Mucosa of rectum (tissue), 2 donors: ENCODE results near the gene CREB5.

Experiments
- H3K27ac ChIP-seq, 2 donors: one replicate each; pipeline ENCODE4 v1.7.0; 2013; ENCODE audit warnings: inconsistent platforms in 2 of 2, low read depth in 2 of 2, low read length in 2 of 2
- H3K27me3 ChIP-seq, 2 donors: one replicate each; pipeline ENCODE4 v1.7.0; 2013; ENCODE audit warnings: low read length in 2 of 2; ENCODE audit not compliant: control insufficient read depth in 2 of 2, insufficient read depth in 2 of 2
- H3K36me3 ChIP-seq, 2 donors: one replicate each; pipeline ENCODE4 v1.7.0; 2013; ENCODE audit warnings: low read length in 2 of 2; ENCODE audit not compliant: control insufficient read depth in 2 of 2, insufficient read depth in 2 of 2
- H3K4me1 ChIP-seq, 2 donors: one replicate each; pipeline ENCODE4 v1.7.0; 2013; ENCODE audit warnings: low read length in 2 of 2, mild to moderate bottlenecking in 1 of 2; ENCODE audit not compliant: control insufficient read depth in 2 of 2, insufficient read depth in 2 of 2
- H3K4me3 ChIP-seq, 2 donors: one replicate each; pipeline ENCODE4 v1.7.0; 2013; ENCODE audit warnings: low read length in 2 of 2
- H3K9ac ChIP-seq, 2 donors: one replicate each; pipeline ENCODE4 v1.7.0; 2013; ENCODE audit warnings: low read length in 2 of 2, low read depth in 1 of 2, mild to moderate bottlenecking in 1 of 2
- H3K9me3 ChIP-seq, 2 donors: one replicate each; pipeline ENCODE4 v1.7.0; 2013; ENCODE audit warnings: low read length in 2 of 2; ENCODE audit not compliant: control insufficient read depth in 2 of 2
- donor health status: healthy.
- donor health status: Normal muscosa, but diverticular disease.

The CREB5 gene

DNA sequence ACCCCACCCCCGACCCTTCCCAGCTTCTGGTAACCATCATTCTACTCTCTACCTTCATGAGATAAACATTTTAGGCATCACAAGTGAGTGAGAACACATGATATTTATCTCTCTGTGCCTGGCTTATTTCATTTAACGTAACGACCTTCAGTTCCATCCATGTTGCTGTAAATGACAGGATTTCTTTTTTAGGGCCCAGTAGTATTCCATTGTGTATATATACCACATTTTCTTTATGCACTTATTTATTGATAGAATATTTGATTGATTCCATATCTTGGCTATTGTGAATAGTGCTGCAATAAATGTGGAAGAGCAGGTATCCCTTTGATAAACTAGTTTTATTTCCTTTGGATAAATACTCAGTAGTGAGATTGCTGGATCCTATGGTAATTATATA is 112.7 kb downstream of the CREB5 start:
- H3K9ac ChIP-seq, result no peak overlapping the region
- no peaks in the 10 kb centered on the region for H3K36me3 ChIP-seq
- no peaks in the 10 kb centered on the region for H3K4me1 ChIP-seq
- H3K4me3 ChIP-seq, result no peak overlapping the region
- no peak overlapping the region for H3K27ac ChIP-seq
- peaks cover 0 to 3% of the 10 kb centered on the region in 2 donors for H3K27me3 ChIP-seq
- no peaks in the 10 kb centered on the region for H3K9me3 ChIP-seq

- no peaks in the 10 kb centered on the region for H3K36me3 ChIP-seq
- H3K4me3 ChIP-seq, result no peak overlapping the region
- H3K27me3 ChIP-seq, result no peaks in the 10 kb centered on the region
- H3K4me1 ChIP-seq, result peaks cover 0 to 3% of the 10 kb centered on the region in 2 donors
- no peak overlapping the region for H3K27ac ChIP-seq
- no peak overlapping the region for H3K9ac ChIP-seq
- no peaks in the 10 kb centered on the region for H3K9me3 ChIP-seq
These were observed 116.6 kb downstream of the CREB5 start for GRCh38 chr7:28528899-28529298.

DNA sequence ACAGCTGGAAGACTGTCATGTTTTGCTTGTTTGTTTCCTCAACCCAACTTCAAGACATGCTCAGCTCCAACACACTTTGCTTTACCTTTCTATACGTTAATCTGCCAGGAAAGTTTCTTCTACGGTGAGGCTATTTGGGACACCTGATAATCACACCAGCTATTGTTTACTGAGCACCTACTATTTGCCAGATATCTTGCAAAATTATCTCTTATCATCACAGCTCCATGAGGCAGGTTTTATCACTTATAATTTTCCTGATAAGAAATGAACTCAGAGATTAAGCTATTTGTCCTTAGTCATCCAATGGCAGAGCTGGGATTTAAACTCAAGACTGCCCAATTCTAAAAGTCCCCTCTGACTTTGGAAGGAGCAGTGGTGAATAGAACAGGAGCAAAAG is 117.4 kb downstream of the CREB5 start:
- no peaks in the 10 kb centered on the region for H3K9me3 ChIP-seq
- no peak overlapping the region for H3K9ac ChIP-seq
- H3K4me3 ChIP-seq, result no peak overlapping the region
- no peaks in the 10 kb centered on the region for H3K27me3 ChIP-seq
- H3K4me1 ChIP-seq, result peaks cover 0 to 3% of the 10 kb centered on the region in 2 donors
- H3K27ac ChIP-seq, result no peak overlapping the region
- no peaks in the 10 kb centered on the region for H3K36me3 ChIP-seq

DNA sequence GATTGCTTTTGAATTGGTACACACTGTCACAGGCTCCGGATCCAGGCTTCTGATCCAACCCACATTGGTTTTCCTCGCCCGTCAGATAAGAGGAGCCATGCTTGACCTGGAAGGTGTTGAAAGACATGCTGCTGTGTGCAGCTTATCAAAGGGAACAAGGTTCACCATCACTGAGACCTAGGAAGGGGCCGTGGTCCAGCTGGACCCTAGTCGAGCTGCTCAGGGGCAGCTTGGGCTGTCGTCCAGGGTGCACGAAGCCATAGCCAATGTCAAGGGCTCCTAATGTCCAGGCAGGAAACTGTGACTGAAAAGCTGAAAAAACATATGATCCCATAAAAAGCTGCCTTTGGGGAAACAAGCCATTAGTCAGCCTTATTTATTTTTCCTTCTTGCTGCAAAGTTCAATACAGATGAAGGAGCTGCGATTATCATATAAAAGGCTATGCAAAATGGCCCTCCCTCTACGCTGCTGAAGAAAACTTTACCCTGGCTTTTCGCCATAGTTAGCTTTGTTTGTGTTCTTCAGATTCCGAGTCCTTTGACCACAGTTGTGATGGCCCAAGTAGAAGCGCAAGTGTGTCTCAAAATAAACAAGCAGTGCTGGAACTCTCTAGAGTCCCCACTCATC is 118.0 kb downstream of the CREB5 start:
- Histone ChIP-seq H3K4me3 (no peak overlapping the region), H3K36me3 (no peaks in the 10 kb centered on the region), H3K27me3 (no peaks in the 10 kb centered on the region), H3K9me3 (no peaks in the 10 kb centered on the region), H3K27ac (no peak overlapping the region), H3K9ac (no peak overlapping the region), H3K4me1 (peaks cover 0 to 3% of the 10 kb centered on the region in 2 donors)

GRCh38 chr7:28530803-28531175 is 118.5 kb downstream of the CREB5 start:
- no peaks in the 10 kb centered on the region for H3K36me3 ChIP-seq
- no peak overlapping the region for H3K4me3 ChIP-seq
- peaks cover 0 to 3% of the 10 kb centered on the region in 2 donors for H3K4me1 ChIP-seq
- H3K27ac ChIP-seq, result no peak overlapping the region
- peaks cover 0 to 3% of the 10 kb centered on the region in 2 donors for H3K27me3 ChIP-seq
- no peak overlapping the region for H3K9ac ChIP-seq
- H3K9me3 ChIP-seq, result no peaks in the 10 kb centered on the region

- Histone ChIP-seq H3K36me3 (no peaks in the 10 kb centered on the region), H3K27ac (no peak overlapping the region), H3K27me3 (peaks cover 0 to 4% of the 10 kb centered on the region in 2 donors), H3K9ac (no peak overlapping the region), H3K4me1 (peaks cover 0 to 3% of the 10 kb centered on the region in 2 donors), H3K9me3 (no peaks in the 10 kb centered on the region), H3K4me3 (no peak overlapping the region)
These were observed 119.0 kb downstream of the CREB5 start for GRCh38 chr7:28531291-28531690.

- Histone ChIP-seq H3K4me1 (peaks cover 0 to 3% of the 10 kb centered on the region in 2 donors), H3K36me3 (no peaks in the 10 kb centered on the region), H3K4me3 (no peak overlapping the region), H3K9me3 (no peaks in the 10 kb centered on the region), H3K27ac (no peak overlapping the region), H3K27me3 (peaks cover 0 to 6% of the 10 kb centered on the region in 2 donors), H3K9ac (no peak overlapping the region)
These were observed 119.9 kb downstream of the CREB5 start for GRCh38 chr7:28532181-28532580.

GRCh38 chr7:28533267-28533666 is 120.9 kb downstream of the CREB5 start:
- H3K4me1 ChIP-seq, result peaks cover 0 to 3% of the 10 kb centered on the region in 2 donors
- no peak overlapping the region for H3K27ac ChIP-seq
- peaks cover 0 to 6% of the 10 kb centered on the region in 2 donors for H3K27me3 ChIP-seq
- no peaks in the 10 kb centered on the region for H3K36me3 ChIP-seq
- H3K9me3 ChIP-seq, result no peaks in the 10 kb centered on the region
- H3K9ac ChIP-seq, result no peak overlapping the region
- H3K4me3 ChIP-seq, result no peak overlapping the region

DNA sequence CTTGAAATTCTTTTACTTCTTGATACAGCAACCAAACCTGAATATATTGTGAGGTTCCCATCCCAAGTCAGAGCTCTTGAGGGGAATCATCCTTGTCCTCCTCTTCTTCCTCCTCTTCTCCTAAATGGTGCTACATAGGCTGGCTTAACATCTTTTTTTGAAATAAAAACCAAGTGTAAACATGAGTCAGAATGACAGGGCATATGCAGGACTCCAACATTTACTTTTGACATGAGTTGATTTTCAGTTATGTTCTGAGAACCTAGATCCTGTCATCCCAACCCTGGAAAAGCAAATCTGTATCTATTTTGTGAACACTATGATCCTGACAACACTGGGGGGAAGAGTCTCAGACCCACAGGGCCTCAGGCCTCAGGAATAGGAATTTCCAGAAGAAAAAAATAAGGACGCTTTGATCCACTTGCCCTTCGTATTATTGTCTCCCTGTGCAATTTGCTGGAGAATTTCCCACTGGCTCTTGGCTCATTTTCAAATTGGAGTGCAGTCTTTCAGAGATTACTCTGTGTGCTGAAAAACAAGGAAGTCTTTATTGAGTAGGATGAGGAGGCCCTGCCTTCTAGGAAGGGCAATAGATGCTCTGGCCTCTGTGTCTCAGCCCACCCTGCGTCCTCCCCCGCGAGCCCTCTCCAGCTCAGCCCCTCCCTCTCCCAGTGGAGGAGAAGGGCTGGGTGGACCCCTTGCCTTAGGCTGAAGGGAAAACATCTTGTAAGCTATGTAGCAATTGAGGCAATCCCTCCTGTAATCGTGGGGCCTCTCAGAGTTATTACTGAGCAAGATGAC is 121.6 kb downstream of the CREB5 start:
- Histone ChIP-seq H3K27me3 (peaks cover 0 to 6% of the 10 kb centered on the region in 2 donors), H3K9ac (no peak overlapping the region), H3K27ac (no peak overlapping the region), H3K4me3 (no peak overlapping the region), H3K9me3 (no peaks in the 10 kb centered on the region), H3K4me1 (peaks cover 0 to 3% of the 10 kb centered on the region in 2 donors), H3K36me3 (no peaks in the 10 kb centered on the region)

DNA sequence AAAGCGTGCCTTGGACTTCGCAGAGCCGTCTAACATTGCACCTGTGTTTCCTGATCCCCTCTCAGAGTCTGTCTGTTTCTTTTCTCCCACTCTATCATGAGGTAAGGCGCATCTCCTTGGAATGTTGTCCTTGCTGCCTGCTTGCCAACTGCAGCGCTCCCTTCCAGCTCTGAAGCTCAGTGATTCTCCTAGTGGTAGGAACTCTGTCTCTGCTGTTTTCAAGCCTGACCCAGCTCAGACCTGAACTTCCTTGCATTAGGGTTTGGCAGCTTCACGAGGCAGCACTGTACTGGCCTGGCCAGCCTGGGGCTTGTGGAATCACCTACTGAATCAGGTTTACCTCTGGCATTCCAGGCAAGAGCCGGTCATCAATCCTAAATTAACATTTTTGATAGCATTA is 123.9 kb downstream of the CREB5 start:
- H3K9ac ChIP-seq, result no peak overlapping the region
- H3K27ac ChIP-seq, result no peak overlapping the region
- no peak overlapping the region for H3K4me3 ChIP-seq
- peaks cover 0 to under 1% of the 10 kb centered on the region in 2 donors for H3K4me1 ChIP-seq
- no peaks in the 10 kb centered on the region for H3K36me3 ChIP-seq
- H3K9me3 ChIP-seq, result no peaks in the 10 kb centered on the region
- H3K27me3 ChIP-seq, result peaks cover 0 to 6% of the 10 kb centered on the region in 2 donors
